Measurements from ENCODE around the gene MED26.
"Not testable (repeated sequence)": the region's sequence is repeated elsewhere in the genome, so short reads cannot be mapped to it uniquely, and the experiment has no call there.

Gene MED26

GRCh38 chr19:16572332-16573211, 55.4 kb downstream of the MED26 start, which contains the start of gene SLC35E1:
Gene SLC35E1 (minus strand): TSS chr19:16572415. CDS start chr19:16572364, 51 bp downstream.
- peak; percentile 91 for DNase-seq (ENCODE audit: low spot score)

GRCh38 chr19:16571822-16572331, 56.1 kb downstream of the MED26 start:
- peak; percentile 24 for DNase-seq (ENCODE audit: low spot score)

GRCh38 chr19:16571283-16571682, 56.7 kb downstream of the MED26 start:
- no peak for DNase-seq (ENCODE audit: low spot score)

GRCh38 chr19:16569609-16570320, 58.2 kb downstream of the MED26 start:
- DNase-seq (ENCODE audit: low spot score), result no peak

- no peak for DNase-seq (ENCODE audit: low spot score)
These were observed 61.3 kb downstream of the MED26 start for GRCh38 chr19:16566702-16567101.

GRCh38 chr19:16566161-16566560, 61.8 kb downstream of the MED26 start:
- DNase-seq (ENCODE audit: low spot score), result peak; percentile 91

- DNase-seq (ENCODE audit: low spot score), result no peak
These were observed 63.2 kb downstream of the MED26 start for GRCh38 chr19:16564842-16565241.

GRCh38 chr19:16562608-16563025, 65.4 kb downstream of the MED26 start:
- DNase-seq (ENCODE audit: low spot score), result no peak

GRCh38 chr19:16561382-16561781, 66.6 kb downstream of the MED26 start:
- DNase-seq (ENCODE audit: low spot score), result no peak

GRCh38 chr19:16559780-16560276, 68.2 kb downstream of the MED26 start:
- DNase-seq (ENCODE audit: low spot score), result no peak

GRCh38 chr19:16554776-16555175, 73.2 kb downstream of the MED26 start:
- no peak for DNase-seq (ENCODE audit: low spot score)

GRCh38 chr19:16551902-16552301, 76.1 kb downstream of the MED26 start:
- DNase-seq (ENCODE audit: low spot score), result not testable (repeated sequence)

- DNase-seq (ENCODE audit: low spot score), result no peak
These were observed 79.0 kb downstream of the MED26 start for GRCh38 chr19:16548956-16549355.

- DNase-seq (ENCODE audit: low spot score), result no peak
These were observed 83.4 kb downstream of the MED26 start for GRCh38 chr19:16544473-16545231.

GRCh38 chr19:16543734-16544133, 84.3 kb downstream of the MED26 start:
- DNase-seq (ENCODE audit: low spot score), result not testable (repeated sequence)

- no peak for DNase-seq (ENCODE audit: low spot score)
These were observed 85.0 kb downstream of the MED26 start for GRCh38 chr19:16542910-16543472.

- peak; percentile 94 for DNase-seq (ENCODE audit: low spot score)
These were observed 85.7 kb downstream of the MED26 start, which contains the start of gene CHERP for GRCh38 chr19:16542045-16542909. Gene CHERP (minus strand): TSS chr19:16542437. CDS start chr19:16542378, 59 bp downstream.

GRCh38 chr19:16541526-16542044, 86.4 kb downstream of the MED26 start:
- DNase-seq (ENCODE audit: low spot score), result no peak

- DNase-seq (ENCODE audit: low spot score), result no peak
These were observed 87.1 kb downstream of the MED26 start for GRCh38 chr19:16540948-16541347.

- no peak for DNase-seq (ENCODE audit: low spot score)
These were observed 90.9 kb downstream of the MED26 start for GRCh38 chr19:16537111-16537510.

Data from CD4-positive, alpha-beta T cell treated with Interleukin-6 at 100 ng/mL for 8 hours (primary cell).